Measurements from ENCODE around the gene FABP6.

The FABP6 gene

GRCh38 chr5:160263326-160263855, 34.1 kb downstream of the FABP6 start:
- no peak for DNase-seq

GRCh38 chr5:160266044-160266443, 36.7 kb downstream of the FABP6 start:
- DNase-seq = no peak

DNA sequence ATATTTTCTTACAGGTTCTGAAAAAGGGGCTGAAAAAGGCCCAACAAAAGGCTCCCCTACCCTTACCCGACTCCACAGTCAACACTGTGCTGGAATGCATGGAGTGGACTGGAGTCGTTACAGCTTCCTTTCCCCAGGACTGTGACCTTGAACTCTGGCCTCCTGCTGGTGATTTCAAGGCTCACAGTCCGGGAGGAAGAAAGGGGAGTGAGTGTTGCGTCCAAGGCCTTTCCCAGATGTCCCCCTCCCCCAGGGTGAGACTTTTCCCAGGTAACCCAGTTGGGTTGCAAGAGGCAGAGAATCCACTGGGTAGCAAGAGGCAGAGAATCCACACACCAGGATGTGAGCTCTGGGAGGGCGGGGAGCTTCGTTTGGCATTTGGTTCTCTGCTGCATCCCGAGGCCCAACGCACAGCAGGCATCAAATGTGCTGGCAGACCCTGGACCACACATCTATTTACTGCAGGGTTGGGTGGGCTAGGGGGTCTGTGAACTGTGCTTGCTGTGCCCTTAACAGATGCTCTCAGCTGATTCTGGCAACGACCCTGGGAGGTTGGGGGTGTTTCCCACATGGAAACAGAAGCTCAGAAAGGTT, 37.5 kb downstream of the FABP6 start:
- DNase-seq = no peak

- DNase-seq = no peak
These were observed 38.8 kb downstream of the FABP6 start for GRCh38 chr5:160268121-160268520.

DNA sequence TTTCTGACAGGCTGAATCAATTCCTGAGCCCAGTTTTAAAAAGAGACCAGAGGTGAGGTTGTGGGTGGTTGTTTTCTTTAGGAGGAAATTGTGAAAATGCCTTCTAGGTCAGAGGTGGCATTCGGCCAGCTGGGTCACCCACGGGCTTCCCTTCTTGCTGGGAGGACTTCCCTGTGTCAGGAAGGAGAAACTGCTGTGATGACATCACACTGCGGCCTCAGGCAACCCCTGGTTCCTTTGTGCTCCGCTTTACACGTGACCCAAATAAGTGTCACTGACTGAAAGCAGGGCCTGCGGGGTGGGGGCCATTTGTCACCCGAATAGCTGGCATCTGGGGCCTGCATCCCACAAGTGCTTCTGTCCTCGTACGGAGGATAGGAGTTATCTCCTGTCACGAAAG, 39.7 kb downstream of the FABP6 start:
- no peak for DNase-seq

DNA sequence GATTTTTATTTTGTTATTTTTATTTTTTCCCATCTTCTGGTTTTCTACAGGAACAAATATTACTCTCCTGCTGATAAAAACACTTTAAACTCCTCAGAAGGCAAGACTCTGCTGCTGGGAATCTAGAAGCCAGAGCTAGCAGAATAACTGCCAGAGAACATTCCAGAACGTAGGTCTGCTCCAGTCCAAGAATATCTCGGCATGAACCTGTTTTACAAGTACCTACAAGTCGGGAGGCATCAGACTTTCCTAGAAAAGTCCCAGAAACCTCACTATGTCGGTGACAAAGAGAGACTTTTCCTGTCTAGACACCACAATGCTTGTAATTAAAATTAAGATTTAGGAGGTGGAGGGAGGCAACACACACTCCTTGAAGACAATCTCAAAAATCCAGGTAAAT, 41.4 kb downstream of the FABP6 start:
- DNase-seq = no peak

DNA sequence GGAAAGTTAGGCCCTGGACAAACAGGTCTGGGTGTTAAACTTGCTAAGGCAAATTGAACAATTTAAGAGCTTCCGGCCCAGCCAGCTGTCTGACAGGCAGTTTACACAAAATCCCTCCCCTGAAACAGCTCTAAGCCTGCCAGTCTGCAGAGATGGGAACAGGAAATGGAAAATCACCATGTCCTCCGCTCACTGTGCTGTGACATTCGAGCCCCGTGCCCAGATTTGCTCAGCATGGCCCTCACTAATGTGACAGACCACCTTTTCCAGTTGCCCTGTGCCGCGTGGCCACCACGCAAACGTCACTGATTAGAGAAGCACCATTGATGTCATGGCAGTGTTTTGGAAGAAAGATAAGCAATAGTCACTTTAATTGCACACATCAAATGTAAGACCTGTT, 42.1 kb downstream of the FABP6 start:
- no peak for DNase-seq

DNA sequence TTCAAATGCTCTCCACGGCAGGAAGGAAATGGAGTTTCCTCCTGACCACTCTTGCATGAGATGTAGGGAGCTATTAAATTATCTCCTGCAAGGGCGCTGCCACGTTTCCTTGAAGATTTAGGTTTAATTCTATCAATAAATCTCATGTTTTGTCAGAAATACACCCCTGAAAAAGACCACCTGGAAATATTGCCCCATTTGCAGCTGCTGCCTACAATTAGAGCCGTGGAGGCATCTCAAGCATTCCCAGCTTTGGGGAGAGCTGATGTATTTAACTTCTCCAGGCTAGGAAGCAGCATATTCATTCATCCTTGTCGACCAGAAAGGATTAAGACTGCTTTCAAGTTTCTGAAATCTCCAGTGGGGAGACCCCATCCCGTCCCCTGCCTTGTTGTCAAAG, 42.5 kb downstream of the FABP6 start:
- DNase-seq = no peak

DNA sequence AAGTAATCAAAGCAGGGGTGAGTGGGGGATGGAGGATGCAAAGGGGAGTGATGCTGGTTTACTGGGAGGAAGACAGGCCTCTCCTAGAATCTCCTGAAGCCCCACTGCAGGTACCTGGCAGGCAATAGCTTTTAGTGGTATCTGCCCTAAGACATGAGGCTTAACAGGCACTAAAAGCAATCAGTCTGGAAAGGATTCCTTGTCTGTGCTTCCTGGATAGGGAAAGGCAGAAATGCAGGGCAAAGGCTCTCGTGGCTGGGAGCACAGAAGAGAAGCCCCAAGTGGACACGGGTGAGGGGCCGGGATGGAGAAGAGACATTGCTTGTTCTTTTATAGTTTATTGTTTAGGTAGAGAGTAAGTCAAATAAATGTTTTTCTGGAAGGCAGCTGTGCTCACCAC, 43.0 kb downstream of the FABP6 start:
- no peak for DNase-seq

GRCh38 chr5:160272889-160273288, 43.6 kb downstream of the FABP6 start:
- no peak for DNase-seq

DNA sequence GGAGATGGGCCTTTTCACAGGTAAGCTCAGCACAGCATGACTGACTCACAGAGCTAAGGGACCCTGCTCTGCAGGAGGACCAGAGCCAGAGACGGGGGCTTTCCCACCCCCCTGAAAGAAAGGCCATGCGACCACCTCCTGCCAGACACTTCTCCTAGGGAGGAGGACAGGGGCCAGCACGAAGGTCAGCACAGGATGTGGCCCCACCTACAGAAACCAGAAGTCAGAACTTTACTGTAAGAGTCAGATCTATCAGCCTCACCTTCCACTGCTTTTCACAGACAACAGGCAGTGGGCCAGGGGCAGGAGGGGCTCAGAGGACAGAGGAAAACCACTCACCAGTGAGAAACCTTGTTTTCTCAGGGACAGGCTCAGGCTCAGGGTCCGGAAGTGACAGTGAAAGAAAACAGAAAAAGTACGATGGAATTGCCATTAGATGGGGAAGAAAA, 45.2 kb downstream of the FABP6 start:
- DNase-seq = no peak

DNA sequence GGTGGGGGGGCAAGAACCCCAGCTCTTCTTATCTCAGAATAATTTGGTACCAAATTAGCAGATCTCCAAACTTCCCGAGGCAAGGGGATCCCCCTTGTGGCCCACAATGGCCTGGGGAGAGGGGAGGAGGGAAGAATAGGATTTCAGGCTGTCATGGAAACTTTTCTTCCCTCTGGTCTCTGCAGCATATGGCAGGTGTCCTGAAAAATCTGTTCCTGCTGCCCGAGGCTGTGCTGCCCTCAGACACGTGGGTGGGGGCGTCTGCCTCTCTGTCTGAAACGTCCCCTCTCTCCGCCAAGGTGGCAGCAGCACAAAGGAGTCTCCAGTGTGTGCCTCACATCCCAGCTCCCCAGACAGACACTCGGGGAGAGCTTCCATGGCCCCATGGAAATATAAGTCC, 49.0 kb downstream of the FABP6 start:
- no peak for DNase-seq

DNA sequence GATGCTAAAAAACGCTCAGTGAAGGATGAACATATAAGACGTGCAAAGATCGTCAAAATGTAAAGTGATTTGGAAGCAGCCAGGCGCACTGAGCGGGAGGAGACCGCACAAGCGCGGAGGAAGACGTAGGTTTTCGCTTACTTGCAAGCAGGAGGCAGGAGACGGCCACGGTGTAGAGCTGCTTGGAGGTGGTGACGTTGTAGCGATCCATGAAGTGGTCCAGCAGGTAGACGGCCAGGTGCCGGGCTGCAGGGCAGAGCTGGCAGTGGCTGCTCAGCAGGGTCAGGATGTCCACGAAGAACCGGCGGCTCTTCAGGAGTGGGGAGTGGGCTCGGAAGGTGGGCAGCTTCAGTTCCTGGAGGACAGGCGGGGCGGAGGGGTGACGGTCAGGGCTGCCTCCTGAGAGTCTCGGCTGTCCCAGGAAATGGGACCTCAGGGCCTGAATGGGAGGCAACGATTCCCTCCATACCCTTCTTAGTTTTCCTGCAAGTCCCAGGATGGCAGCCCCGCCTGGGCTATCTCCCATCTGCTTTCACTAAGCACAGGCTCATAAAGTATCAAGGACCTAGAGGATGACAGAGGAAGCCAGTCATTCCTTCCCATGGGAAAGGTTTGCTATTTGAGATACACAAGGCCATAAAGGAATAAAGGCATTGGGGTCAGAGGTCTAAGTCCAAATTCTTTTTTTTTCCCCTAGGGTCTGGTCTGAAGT, 51.2 kb downstream of the FABP6 start:
- no peak for DNase-seq

DNA sequence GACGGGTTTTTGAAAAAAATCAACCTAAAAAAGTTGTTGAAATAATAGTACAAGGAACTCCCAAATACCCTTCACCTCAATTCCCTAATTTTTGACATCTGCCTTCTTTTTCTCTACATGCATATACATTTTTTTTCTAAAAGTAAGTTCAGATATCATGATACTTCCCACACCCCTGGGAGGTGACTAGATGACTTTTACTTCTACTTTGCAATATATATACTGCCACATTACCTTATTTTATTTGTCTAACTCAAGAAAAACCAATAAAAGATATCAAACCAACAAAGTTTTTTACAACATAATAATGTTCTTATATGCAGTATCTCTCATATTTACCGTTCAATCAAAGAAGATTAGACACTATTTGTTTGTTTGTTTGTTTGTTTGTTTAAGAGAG, 52.0 kb downstream of the FABP6 start:
- DNase-seq = no peak

GRCh38 chr5:160284291-160284873, 55.1 kb downstream of the FABP6 start:
- DNase-seq = no peak

DNA sequence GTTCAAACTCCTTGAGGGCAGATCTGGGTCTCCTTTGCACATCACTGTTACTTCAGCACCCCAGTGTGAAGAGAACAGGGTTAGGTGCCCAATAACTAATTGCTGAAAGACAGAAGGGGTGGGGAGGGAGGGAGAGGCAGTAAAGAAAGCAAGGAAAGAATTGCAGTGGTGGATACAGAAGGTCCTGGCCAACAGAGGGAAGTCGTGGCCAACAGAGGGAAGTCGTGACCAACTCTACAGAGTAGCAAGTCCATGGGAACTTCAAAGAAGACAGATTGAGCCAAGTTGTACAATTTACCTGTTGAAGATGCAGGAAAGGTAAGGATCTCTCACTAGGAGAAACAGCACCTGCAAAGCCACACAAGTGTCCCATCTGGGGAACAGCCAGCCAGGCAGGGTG, 56.0 kb downstream of the FABP6 start:
- no peak for DNase-seq

GRCh38 chr5:160286947-160287346, 57.6 kb downstream of the FABP6 start:
- DNase-seq = no peak

GRCh38 chr5:160287378-160288051, 58.2 kb downstream of the FABP6 start:
- DNase-seq = no peak
